ENCODE measurements around the gene TNFSF10. TPM values are rescaled to one million over a fixed set of nuclear protein-coding genes. Genes with fewer than 3 reads are reported as not detected.
A peak's percentile ranks its signal among the peaks of the same experiment; 100 is the strongest.

Gene TNFSF10
- total RNA-seq, 2 donors from 2014 or later, result 57.2 to 118 TPM

DNA sequence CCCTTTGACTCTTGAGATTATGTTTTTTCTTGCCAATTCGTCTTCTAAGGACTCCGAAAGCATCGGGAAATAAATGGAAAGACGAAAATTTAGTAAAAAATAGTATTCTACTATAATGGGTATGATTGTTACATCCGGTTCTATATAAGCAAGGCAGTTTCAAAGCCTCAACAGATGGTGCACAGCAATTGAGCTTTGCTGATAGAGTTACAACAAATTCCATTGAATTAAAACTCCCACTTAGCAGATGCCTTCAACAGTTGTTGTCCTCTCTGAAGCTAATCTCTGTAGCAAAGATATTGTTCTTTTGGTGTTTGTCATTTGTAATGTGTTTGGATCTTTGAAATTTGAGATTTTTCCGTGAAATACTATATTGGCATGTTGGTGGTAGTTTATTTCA is 58.9 kb downstream of the TNFSF10 start:
- intact Hi-C loops (cut with DNase I), result no loop called here
- H3K27me3 ChIP-seq, result no peaks in the 10 kb centered on the region
- H3K27ac ChIP-seq, result no peak overlapping the region
- no peak overlapping the region for H3K9ac ChIP-seq (ENCODE audit: low read depth in 2 of 2, low read length in 2 of 2)
- TF ChIP-seq, protein P1, sequence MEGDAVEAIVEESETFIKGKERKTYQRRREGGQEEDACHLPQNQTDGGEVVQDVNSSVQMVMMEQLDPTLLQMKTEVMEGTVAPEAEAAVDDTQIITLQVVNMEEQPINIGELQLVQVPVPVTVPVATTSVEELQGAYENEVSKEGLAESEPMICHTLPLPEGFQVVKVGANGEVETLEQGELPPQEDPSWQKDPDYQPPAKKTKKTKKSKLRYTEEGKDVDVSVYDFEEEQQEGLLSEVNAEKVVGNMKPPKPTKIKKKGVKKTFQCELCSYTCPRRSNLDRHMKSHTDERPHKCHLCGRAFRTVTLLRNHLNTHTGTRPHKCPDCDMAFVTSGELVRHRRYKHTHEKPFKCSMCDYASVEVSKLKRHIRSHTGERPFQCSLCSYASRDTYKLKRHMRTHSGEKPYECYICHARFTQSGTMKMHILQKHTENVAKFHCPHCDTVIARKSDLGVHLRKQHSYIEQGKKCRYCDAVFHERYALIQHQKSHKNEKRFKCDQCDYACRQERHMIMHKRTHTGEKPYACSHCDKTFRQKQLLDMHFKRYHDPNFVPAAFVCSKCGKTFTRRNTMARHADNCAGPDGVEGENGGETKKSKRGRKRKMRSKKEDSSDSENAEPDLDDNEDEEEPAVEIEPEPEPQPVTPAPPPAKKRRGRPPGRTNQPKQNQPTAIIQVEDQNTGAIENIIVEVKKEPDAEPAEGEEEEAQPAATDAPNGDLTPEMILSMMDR (IDR thresholded peaks at IDR 0.05), result no peak
- H3K4me1 ChIP-seq, result no peaks in the 10 kb centered on the region
- no peaks in the 10 kb centered on the region for H3K36me3 ChIP-seq
- no peak overlapping the region for H3K4me3 ChIP-seq
- no peaks in the 10 kb centered on the region for H3K9me3 ChIP-seq
- no peak for DNase-seq

DNA sequence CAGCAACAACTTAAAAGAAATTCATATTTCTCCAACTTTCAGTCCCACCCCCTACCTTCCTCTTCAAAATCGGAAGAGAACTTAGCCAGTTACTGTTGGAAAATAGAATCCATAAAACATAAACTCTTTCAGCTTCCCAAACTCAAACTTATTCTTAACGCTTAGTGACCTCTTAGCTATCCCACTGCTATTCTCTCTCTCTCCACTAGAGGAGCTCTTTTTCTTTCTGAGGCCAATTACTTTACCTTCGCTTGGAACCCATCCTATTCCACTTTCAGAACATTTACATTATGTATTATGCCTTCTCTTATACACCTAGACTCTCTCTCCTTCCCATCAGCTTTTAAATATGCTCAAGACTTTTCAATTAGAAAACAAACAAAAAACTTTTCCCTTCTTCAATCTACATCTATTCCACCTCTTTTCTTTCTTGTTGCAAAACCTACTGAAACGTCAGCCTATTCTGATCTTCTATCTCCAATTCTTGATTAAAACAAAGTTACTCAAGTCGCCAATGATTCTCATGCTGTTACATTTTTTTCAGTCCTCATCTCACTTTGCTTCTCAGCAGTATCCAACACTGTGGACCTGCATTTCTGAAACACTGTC is 61.6 kb downstream of the TNFSF10 start:
- Histone ChIP-seq H3K9me3 (no peaks in the 10 kb centered on the region), H3K9ac (ENCODE audit: low read depth in 2 of 2, low read length in 2 of 2) (no peak overlapping the region), H3K27ac (no peak overlapping the region), H3K36me3 (no peaks in the 10 kb centered on the region), H3K4me3 (no peak overlapping the region), H3K27me3 (no peaks in the 10 kb centered on the region), H3K4me1 (no peaks in the 10 kb centered on the region)
- intact Hi-C loops (cut with DNase I), result no loop called here
- TF ChIP-seq, protein P1 (IDR thresholded peaks at IDR 0.05), result peak; percentile 91
- no peak for DNase-seq

GRCh38 chr3:172456404-172456803 is 66.8 kb downstream of the TNFSF10 start:
- Histone ChIP-seq H3K4me3 (no peak overlapping the region), H3K4me1 (no peaks in the 10 kb centered on the region), H3K9me3 (no peaks in the 10 kb centered on the region), H3K36me3 (no peaks in the 10 kb centered on the region), H3K27ac (no peak overlapping the region), H3K9ac (ENCODE audit: low read depth in 2 of 2, low read length in 2 of 2) (no peak overlapping the region), H3K27me3 (no peaks in the 10 kb centered on the region)
- intact Hi-C loops (cut with DNase I), result no loop called here
- TF ChIP-seq, protein P1 (IDR thresholded peaks at IDR 0.05), result no peak
- DNase-seq, result no peak

Other genes starting within 250 kb of the TNFSF10 start
- not detected for gene GHSR, start 75.0 kb downstream of the TNFSF10 start, total RNA-seq
- 10 to 100 TPM; 36.1 to 42.2 TPM for gene NCEH1, start 187.6 kb upstream of the TNFSF10 start, total RNA-seq
- gene ECT2, start 227.3 kb upstream of the TNFSF10 start, total RNA-seq, result 10 to 100 TPM; 36.3 to 58.1 TPM

Measured in colonic mucosa (tissue), 4 donors.